Measurements from ENCODE around the gene HPD.

DNA sequence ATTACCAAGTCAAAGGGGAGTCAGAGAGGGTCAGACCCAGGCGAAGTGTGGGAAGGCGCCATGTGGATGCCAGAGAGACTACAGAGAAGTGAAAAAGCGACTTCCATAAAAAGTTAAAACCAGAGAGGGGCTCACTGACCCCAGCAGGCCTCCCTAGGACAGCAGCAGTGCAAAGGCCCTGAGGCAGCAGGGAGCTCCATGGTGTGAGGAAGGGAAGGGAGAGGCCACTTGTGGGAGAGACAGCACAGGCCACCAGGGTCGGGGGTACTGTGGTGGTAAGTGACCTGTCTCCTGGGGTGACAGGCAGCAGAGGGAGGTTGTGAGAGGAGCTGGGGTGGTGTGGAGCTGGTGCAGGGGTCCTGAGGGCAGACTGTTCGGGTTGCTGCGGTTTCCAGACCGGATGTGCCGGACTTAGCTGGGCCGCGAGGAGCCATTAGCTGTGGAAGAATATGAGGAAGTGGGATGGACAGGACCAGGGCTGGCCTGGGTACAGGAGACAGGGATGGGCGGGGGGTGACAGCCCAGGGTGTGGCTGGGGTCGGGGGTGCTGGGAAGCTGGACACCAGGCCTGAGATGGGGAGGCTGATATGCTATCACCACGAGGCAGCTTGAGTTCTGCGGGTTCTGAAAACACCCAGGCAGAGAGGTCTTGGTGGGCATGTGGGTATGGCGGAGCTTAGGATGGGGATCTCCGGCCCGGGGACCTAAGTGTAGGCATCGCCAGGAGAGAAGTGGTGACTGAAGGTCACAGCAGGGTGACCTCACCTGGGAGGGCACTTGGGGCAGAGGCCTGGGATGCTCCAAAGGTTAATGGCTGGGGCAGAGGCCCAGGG, 32.1 kb downstream of the HPD start:
- TF ChIP-seq, protein P1, sequence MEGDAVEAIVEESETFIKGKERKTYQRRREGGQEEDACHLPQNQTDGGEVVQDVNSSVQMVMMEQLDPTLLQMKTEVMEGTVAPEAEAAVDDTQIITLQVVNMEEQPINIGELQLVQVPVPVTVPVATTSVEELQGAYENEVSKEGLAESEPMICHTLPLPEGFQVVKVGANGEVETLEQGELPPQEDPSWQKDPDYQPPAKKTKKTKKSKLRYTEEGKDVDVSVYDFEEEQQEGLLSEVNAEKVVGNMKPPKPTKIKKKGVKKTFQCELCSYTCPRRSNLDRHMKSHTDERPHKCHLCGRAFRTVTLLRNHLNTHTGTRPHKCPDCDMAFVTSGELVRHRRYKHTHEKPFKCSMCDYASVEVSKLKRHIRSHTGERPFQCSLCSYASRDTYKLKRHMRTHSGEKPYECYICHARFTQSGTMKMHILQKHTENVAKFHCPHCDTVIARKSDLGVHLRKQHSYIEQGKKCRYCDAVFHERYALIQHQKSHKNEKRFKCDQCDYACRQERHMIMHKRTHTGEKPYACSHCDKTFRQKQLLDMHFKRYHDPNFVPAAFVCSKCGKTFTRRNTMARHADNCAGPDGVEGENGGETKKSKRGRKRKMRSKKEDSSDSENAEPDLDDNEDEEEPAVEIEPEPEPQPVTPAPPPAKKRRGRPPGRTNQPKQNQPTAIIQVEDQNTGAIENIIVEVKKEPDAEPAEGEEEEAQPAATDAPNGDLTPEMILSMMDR (IDR thresholded peaks at IDR 0.05; ENCODE audit: borderline replicate concordance, extremely low read depth, low read length, poor library complexity, severe bottlenecking), result no peak
- no peak for TF ChIP-seq EZH2 (IDR thresholded peaks at IDR 0.05; ENCODE audit: borderline replicate concordance, low read depth, low read length, severe bottlenecking)
